ENCODE measurements around the gene ZNF836. TPM values are rescaled to one million over a fixed set of nuclear protein-coding genes. Genes with fewer than 3 reads are reported as not detected.
A peak's percentile ranks its signal among the peaks of the same experiment; 100 is the strongest.

ZNF836 gene
- total and polyA plus RNA-seq, 2 of the 13 experiments (the other 11 are each of a cell fraction or from before 2014, with no cell fraction given): 1.6 to 5.3 TPM

GRCh38 chr19:52189735-52190486 is 18.5 kb upstream of the ZNF836 start, which contains the start of gene PPP2R1A (continued):
- TF ChIP-seq KDM5A (IDR thresholded peaks at IDR 0.05; ENCODE audit: borderline replicate concordance, low read length) (peak; percentile 32; the same call in 1 of the 2 replicates), KDM5B (CRISPR knock-in tag; IDR thresholded peaks at IDR 0.05; ENCODE audit: borderline replicate concordance) (peak; percentile 84; the same call in 1 of the 2 replicates), ASH2L (IDR thresholded peaks at IDR 0.05; ENCODE audit: insufficient read length, low read depth, low read length) (peak; percentile 89), ZNF687 (CRISPR knock-in tag; IDR thresholded peaks at IDR 0.05) (peak; percentile 83), ZNF275 (CRISPR knock-in tag; IDR thresholded peaks at IDR 0.05; ENCODE audit: borderline replicate concordance) (0 out of 2 replicates have a peak, but pooled peaks have one; percentile 85), ZNF772 (CRISPR knock-in tag; IDR thresholded peaks at IDR 0.05) (no peak; the same call in 1 of the 2 replicates), POGZ (CRISPR knock-in tag; IDR thresholded peaks at IDR 0.05) (peak; percentile 74), ZNF180 (CRISPR knock-in tag; IDR thresholded peaks at IDR 0.05; ENCODE audit: borderline replicate concordance, low read depth) (no peak), ELF4 (CRISPR knock-in tag; IDR thresholded peaks at IDR 0.05; ENCODE audit: borderline replicate concordance) (peak; percentile 87; the same call in 1 of the 2 replicates), ZNF276 (CRISPR knock-in tag; IDR thresholded peaks at IDR 0.05; ENCODE audit: low read depth) (peak; percentile 84; the same call in 1 of the 2 replicates), AHR (CRISPR knock-in tag; IDR thresholded peaks at IDR 0.05) (0 out of 2 replicates have a peak, but pooled peaks have one; percentile 78), POLR2A (IDR thresholded peaks at IDR 0.05; ENCODE audit: insufficient read depth in 1 of 2, low read depth in 2 of 2, low read length in 2 of 2) (peak; percentile 27 to 53; a peak in 2 of 4 replicates), ZNF598 (CRISPR knock-in tag; IDR thresholded peaks at IDR 0.05; ENCODE audit: borderline replicate concordance) (peak; percentile 23; the same call in 1 of the 2 replicates), ZNF710 (CRISPR knock-in tag; IDR thresholded peaks at IDR 0.05; ENCODE audit: borderline replicate concordance) (peak; percentile 89), MED8 (CRISPR knock-in tag; IDR thresholded peaks at IDR 0.05; ENCODE audit: insufficient replicate concordance) (peak; percentile 34), YEATS4 (CRISPR knock-in tag; IDR thresholded peaks at IDR 0.05; ENCODE audit: borderline replicate concordance) (peak; percentile 50; the same call in 1 of the 2 replicates)

Data from HepG2 (cell line).